Epithelial cell of proximal tubule (primary cell): ENCODE data around the gene CPNE8. TPM values are rescaled to one million over a fixed set of nuclear protein-coding genes. Genes with fewer than 3 reads are reported as not detected.
A peak's percentile ranks its signal among the peaks of the same experiment; 100 is the strongest.

Experiments
- DNase-seq: peaks from one replicate; pipeline ENCODE4 v3.0.0-alpha.2; 2011; ENCODE audit warnings: low read depth
- H3K4me3 ChIP-seq: 2 replicates; pipeline ENCODE4 v1.5.1; 2011; ENCODE audit warnings: low read depth, mild to moderate bottlenecking, low read length
- CTCF ChIP-seq: conservative IDR thresholded peaks from 2 replicates; pipeline ENCODE4 v1.5.1; 2012; ENCODE audit warnings: low read depth, mild to moderate bottlenecking, low read length
- total RNA-seq: library from RNA; depleted of rRNA; stranded (reverse); fragments of >200 nt; gene quantifications from 2 replicates; pipeline ENCODE4 v1.2.3, GENCODE V29; 2015

The CPNE8 gene
- total RNA-seq, result 4.3 and 7.1 TPM in 2 replicates

GRCh38 chr12:38905480-38906351 is at the start of gene CPNE8:
Gene CPNE8 (minus strand): TSS chr12:38905591. CDS start chr12:38905534, 57 bp downstream.
- H3K4me3 ChIP-seq, result peak within 1 kb of the TSS; percentile 89
- TF ChIP-seq CTCF, result no peak
- no peak for DNase-seq

- TF ChIP-seq CTCF, result no peak
Measured at GRCh38 chr12:38954238-38954873, 49.0 kb upstream of the CPNE8 start.

GRCh38 chr12:38949363-38949762 is 44.0 kb upstream of the CPNE8 start:
- peak; percentile 32 for DNase-seq
- H3K4me3 ChIP-seq, result no peak overlapping the region
- no peak for TF ChIP-seq CTCF

More at GRCh38 chr12:38954238-38954873, 49.0 kb upstream of the CPNE8 start:
- H3K4me3 ChIP-seq, result no peak overlapping the region
- no peak for DNase-seq

- no peak overlapping the region for H3K4me3 ChIP-seq
- TF ChIP-seq CTCF, result no peak
- DNase-seq, result no peak
Measured at GRCh38 chr12:38934686-38935085, 29.3 kb upstream of the CPNE8 start.

GRCh38 chr12:38934078-38934584 is 28.7 kb upstream of the CPNE8 start:
- no peak for DNase-seq
- no peak for TF ChIP-seq CTCF
- H3K4me3 ChIP-seq, result no peak overlapping the region

- no peak for TF ChIP-seq CTCF
- no peak for DNase-seq
- no peak overlapping the region for H3K4me3 ChIP-seq
Measured at GRCh38 chr12:38932320-38932719, 26.9 kb upstream of the CPNE8 start.

- no peak for DNase-seq
Measured at GRCh38 chr12:38931461-38931860, 26.1 kb upstream of the CPNE8 start.

More at GRCh38 chr12:38931461-38931860, 26.1 kb upstream of the CPNE8 start:
- TF ChIP-seq CTCF, result no peak
- H3K4me3 ChIP-seq, result no peak overlapping the region
